PFSK-1 (cell line): Measurements from ENCODE around the gene ARHGAP15.

Source experiments
- FOXP2 ChIP-seq: optimal IDR thresholded peaks from 2 replicates; pipeline ENCODE3; 2011; ENCODE audit warnings: borderline replicate concordance, control low read depth, inconsistent platforms; ENCODE audit not compliant: insufficient read depth; ENCODE audit errors: extremely low read length, extremely low read depth
- POLR2AphosphoS5 ChIP-seq: IDR thresholded peaks from 2 replicates; pipeline ENCODE4 v1.6.1; 2012; ENCODE audit warnings: low read depth, mild to moderate bottlenecking, control low read depth, low read length, moderate library complexity
- SIN3A ChIP-seq: IDR thresholded peaks from 2 replicates; pipeline ENCODE4 v1.6.1; 2012; ENCODE audit warnings: mild to moderate bottlenecking, low read length, moderate library complexity, borderline replicate concordance; ENCODE audit not compliant: insufficient read depth
- TAF1 ChIP-seq: IDR thresholded peaks from 2 replicates; pipeline ENCODE4 v1.6.1; 2012; ENCODE audit warnings: low read length, control low read depth, borderline replicate concordance; ENCODE audit not compliant: insufficient read depth
- TF ChIP-seq, protein P1 (sequence below), 2 experiments: IDR thresholded peaks; 2 replicates each; pipeline versions ENCODE4 v1.6.1 to v1.8.0; 2011 to 2012; ENCODE audit warnings: low read depth in 2 of 2, low read length in 2 of 2, control low read depth in 1 of 2, inconsistent platforms in 1 of 2, mild to moderate bottlenecking in 1 of 2, moderate library complexity in 1 of 2; ENCODE audit not compliant: insufficient read depth in 1 of 2

DNA sequence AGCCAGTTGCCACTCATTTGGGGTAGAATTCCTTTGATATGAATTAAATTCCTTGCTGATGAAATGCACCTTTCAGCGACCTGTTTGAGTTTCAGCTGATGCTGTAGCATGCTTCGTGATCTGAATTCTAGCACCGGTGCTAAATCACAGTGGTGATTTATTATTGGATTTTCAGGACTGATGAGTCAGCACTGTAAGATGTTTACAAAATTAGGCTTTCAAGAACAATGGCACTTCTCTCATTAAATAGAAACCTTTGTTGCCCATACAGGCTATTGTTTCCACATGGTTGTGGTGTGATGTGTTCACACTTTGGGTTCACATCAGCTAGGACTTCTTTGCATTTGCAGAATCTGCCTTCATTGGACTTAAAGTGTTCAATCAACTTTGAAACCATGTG lies 687.7 kb downstream of the ARHGAP15 start:
- TF ChIP-seq POLR2AphosphoS5 (no peak), TAF1 (no peak), FOXP2 (no peak), SIN3A (no peak)
- TF ChIP-seq, protein P1, sequence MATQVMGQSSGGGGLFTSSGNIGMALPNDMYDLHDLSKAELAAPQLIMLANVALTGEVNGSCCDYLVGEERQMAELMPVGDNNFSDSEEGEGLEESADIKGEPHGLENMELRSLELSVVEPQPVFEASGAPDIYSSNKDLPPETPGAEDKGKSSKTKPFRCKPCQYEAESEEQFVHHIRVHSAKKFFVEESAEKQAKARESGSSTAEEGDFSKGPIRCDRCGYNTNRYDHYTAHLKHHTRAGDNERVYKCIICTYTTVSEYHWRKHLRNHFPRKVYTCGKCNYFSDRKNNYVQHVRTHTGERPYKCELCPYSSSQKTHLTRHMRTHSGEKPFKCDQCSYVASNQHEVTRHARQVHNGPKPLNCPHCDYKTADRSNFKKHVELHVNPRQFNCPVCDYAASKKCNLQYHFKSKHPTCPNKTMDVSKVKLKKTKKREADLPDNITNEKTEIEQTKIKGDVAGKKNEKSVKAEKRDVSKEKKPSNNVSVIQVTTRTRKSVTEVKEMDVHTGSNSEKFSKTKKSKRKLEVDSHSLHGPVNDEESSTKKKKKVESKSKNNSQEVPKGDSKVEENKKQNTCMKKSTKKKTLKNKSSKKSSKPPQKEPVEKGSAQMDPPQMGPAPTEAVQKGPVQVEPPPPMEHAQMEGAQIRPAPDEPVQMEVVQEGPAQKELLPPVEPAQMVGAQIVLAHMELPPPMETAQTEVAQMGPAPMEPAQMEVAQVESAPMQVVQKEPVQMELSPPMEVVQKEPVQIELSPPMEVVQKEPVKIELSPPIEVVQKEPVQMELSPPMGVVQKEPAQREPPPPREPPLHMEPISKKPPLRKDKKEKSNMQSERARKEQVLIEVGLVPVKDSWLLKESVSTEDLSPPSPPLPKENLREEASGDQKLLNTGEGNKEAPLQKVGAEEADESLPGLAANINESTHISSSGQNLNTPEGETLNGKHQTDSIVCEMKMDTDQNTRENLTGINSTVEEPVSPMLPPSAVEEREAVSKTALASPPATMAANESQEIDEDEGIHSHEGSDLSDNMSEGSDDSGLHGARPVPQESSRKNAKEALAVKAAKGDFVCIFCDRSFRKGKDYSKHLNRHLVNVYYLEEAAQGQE (IDR thresholded peaks at IDR 0.05; ENCODE audit: insufficient read depth in 1 of 2, low read depth in 2 of 2, low read length in 2 of 2), result no peak
